Activated CD8-positive, alpha-beta T cell treated with anti-CD3 and anti-CD28 coated beads for 36 hours (primary cell): ENCODE data around the gene CYP4V2. TPM values are rescaled to one million over a fixed set of nuclear protein-coding genes. Genes with fewer than 3 reads are reported as not detected.

ENCODE experiments used
- ATAC-seq: fragments of 200-7000 bp; cut with Tn5 transposase; one replicate; pipeline ENCODE4 v1.10.0; 2021; ENCODE audit warnings: mild to moderate bottlenecking, moderate library complexity
- CTCF ChIA-PET: fragments of 350-600 bp; sonication (Branson Sonifier 250); formaldehyde crosslinking; loops from one replicate; lab custom pipeline; 2021; ENCODE audit warnings: antibody characterized with exemption; lab: Charles Lee
- POLR2A ChIA-PET: fragments of 350-600 bp; sonication (Branson Sonifier 250); formaldehyde crosslinking; loops from one replicate; lab custom pipeline; 2021; ENCODE audit warnings: antibody characterized with exemption; lab: Charles Lee
- DNase-seq: peaks from one replicate; pipeline ENCODE4 v3.0.0-alpha.2; 2020
- H3K27ac Mint-ChIP-seq: one replicate; pipeline ENCODE4 v1.8.0; 2021; ENCODE audit warnings: mild to moderate bottlenecking, mixed read lengths
- H3K27me3 Mint-ChIP-seq: one replicate; pipeline ENCODE4 v1.8.0; 2021; ENCODE audit warnings: mixed read lengths
- H3K36me3 Mint-ChIP-seq: one replicate; pipeline ENCODE4 v1.8.0; 2021; ENCODE audit warnings: low read depth, mixed read lengths
- H3K4me1 Mint-ChIP-seq: one replicate; pipeline ENCODE4 v1.8.0; 2021; ENCODE audit warnings: low read depth, mixed read lengths
- H3K4me3 Mint-ChIP-seq: one replicate; pipeline ENCODE4 v1.8.0; 2021; ENCODE audit warnings: mild to moderate bottlenecking, moderate library complexity, mixed read lengths
- H3K9me3 Mint-ChIP-seq: one replicate; pipeline ENCODE4 v1.8.0; 2021; ENCODE audit warnings: mixed read lengths
- intact Hi-C: fragments of 100-400 bp; cut with micrococcal nuclease; formaldehyde crosslinking; loops from one replicate; pipeline ENCODE4 v1.10.0; 2022
- total RNA-seq, 2 experiments: library from RNA; stranded (reverse); gene quantifications; one replicate each; pipeline ENCODE4 v1.2.3, GENCODE V29; 2021
- TF ChIP-seq, protein P1 (sequence below): fragments of 200-600 bp; IDR thresholded peaks from one replicate; pipeline ENCODE4 v1.8.0; 2022; ENCODE audit warnings: antibody characterized with exemption, mild to moderate bottlenecking

Gene CYP4V2
- total RNA-seq, 2 experiments from 2014 or later: 4.8 to 5.1 TPM

GRCh38 chr4:186227744-186228513, 36.6 kb downstream of the CYP4V2 start:
- no peak overlapping the region for H3K4me3 Mint-ChIP-seq
- POLR2A ChIA-PET: no interaction called here
- H3K27ac Mint-ChIP-seq: no peak overlapping the region
- ATAC-seq (no peak), DNase-seq (no peak)
- H3K9me3 Mint-ChIP-seq: peaks cover 7% of the 10 kb centered on the region
- intact Hi-C loops: no loop called here
- no peaks in the 10 kb centered on the region for H3K27me3 Mint-ChIP-seq
- H3K36me3 Mint-ChIP-seq: peaks cover 19% of the 10 kb centered on the region
- CTCF ChIA-PET: no interaction called here
- H3K4me1 Mint-ChIP-seq: no peaks in the 10 kb centered on the region
- TF ChIP-seq, protein P1, sequence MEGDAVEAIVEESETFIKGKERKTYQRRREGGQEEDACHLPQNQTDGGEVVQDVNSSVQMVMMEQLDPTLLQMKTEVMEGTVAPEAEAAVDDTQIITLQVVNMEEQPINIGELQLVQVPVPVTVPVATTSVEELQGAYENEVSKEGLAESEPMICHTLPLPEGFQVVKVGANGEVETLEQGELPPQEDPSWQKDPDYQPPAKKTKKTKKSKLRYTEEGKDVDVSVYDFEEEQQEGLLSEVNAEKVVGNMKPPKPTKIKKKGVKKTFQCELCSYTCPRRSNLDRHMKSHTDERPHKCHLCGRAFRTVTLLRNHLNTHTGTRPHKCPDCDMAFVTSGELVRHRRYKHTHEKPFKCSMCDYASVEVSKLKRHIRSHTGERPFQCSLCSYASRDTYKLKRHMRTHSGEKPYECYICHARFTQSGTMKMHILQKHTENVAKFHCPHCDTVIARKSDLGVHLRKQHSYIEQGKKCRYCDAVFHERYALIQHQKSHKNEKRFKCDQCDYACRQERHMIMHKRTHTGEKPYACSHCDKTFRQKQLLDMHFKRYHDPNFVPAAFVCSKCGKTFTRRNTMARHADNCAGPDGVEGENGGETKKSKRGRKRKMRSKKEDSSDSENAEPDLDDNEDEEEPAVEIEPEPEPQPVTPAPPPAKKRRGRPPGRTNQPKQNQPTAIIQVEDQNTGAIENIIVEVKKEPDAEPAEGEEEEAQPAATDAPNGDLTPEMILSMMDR: no peak

- no peaks in the 10 kb centered on the region for H3K27me3 Mint-ChIP-seq
- intact Hi-C loops: no loop called here
- peaks cover 7% of the 10 kb centered on the region for H3K9me3 Mint-ChIP-seq
- DNase-seq: no peak
- H3K4me3 Mint-ChIP-seq: no peak overlapping the region
- no peak overlapping the region for H3K27ac Mint-ChIP-seq
- CTCF ChIA-PET: no interaction called here
- no peaks in the 10 kb centered on the region for H3K4me1 Mint-ChIP-seq
- TF ChIP-seq, protein P1: no peak
- POLR2A ChIA-PET: no interaction called here
- no peak for ATAC-seq
- peaks cover 14% of the 10 kb centered on the region for H3K36me3 Mint-ChIP-seq
These were observed 37.1 kb downstream of the CYP4V2 start for GRCh38 chr4:186228514-186228894.

DNA sequence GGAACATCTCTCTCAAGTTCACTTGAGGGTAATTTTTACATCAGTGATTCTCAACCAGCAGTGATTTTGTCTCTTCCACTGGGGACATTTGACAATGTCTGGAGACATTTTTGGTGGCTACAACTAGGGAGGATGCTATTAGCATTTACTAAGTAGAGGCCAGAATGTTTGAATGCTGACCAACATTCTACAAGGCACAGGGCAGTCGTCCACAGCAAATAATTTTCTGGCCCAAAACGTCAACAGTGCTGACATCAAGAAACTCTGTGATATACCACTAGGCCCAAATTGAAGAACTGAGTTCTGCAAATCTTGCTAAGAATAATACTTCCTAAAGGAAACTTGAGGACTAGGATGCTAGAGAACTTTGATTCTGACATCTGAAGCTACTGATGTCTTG, 43.0 kb downstream of the CYP4V2 start:
- intact Hi-C loops: no loop called here
- ATAC-seq (no peak), DNase-seq (no peak)
- Mint-ChIP-seq H3K9me3 (peaks cover 2% of the 10 kb centered on the region), H3K36me3 (no peaks in the 10 kb centered on the region), H3K27ac (no peak overlapping the region), H3K4me1 (no peaks in the 10 kb centered on the region), H3K4me3 (no peak overlapping the region), H3K27me3 (no peaks in the 10 kb centered on the region)
- ChIA-PET CTCF (no interaction called here), POLR2A (no interaction called here)
- TF ChIP-seq, protein P1: no peak

- Mint-ChIP-seq H3K9me3 (peaks cover 2% of the 10 kb centered on the region), H3K4me3 (no peak overlapping the region), H3K36me3 (no peaks in the 10 kb centered on the region), H3K4me1 (no peaks in the 10 kb centered on the region), H3K27ac (no peak overlapping the region), H3K27me3 (no peaks in the 10 kb centered on the region)
- TF ChIP-seq, protein P1: no peak
- CTCF ChIA-PET: no interaction called here
- ATAC-seq (no peak), DNase-seq (no peak)
- POLR2A ChIA-PET: no interaction called here
- intact Hi-C loops: no loop called here
These were observed 44.8 kb downstream of the CYP4V2 start for GRCh38 chr4:186236126-186236525.

GRCh38 chr4:186240452-186240847, 49.1 kb downstream of the CYP4V2 start:
- ATAC-seq (no peak), DNase-seq (no peak)
- Mint-ChIP-seq H3K36me3 (no peaks in the 10 kb centered on the region), H3K27ac (no peak overlapping the region), H3K4me1 (no peaks in the 10 kb centered on the region), H3K27me3 (no peaks in the 10 kb centered on the region), H3K9me3 (peaks cover 2% of the 10 kb centered on the region), H3K4me3 (no peak overlapping the region)
- CTCF ChIA-PET: no interaction called here
- TF ChIP-seq, protein P1: no peak
- intact Hi-C loops: no loop called here
- POLR2A ChIA-PET: no interaction called here
